ENCODE measurements around the gene SBK2. TPM values are rescaled to one million over a fixed set of nuclear protein-coding genes. Genes with fewer than 3 reads are reported as not detected.

The SBK2 gene
- total RNA-seq, 1 experiment from 2014 or later: 5.2 TPM

DNA sequence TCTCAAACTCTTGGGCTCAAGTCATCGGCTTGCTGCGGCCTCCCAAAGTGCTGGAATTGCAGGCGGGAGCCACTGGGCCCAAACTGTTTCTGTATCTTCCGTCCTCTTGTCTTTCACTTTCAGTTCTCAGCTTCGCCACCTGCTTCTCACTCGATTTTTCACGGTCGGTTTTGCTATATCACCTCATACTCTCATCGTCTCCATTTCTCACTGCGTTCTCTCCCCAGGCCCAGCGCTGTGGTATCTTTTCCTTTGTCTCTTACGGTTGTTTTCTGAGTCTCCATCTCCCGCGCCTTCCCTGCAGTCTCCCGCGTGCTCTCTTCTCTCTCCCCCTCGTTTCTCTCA lies 33.8 kb downstream of the SBK2 start:
- peaks cover 7% of the 10 kb centered on the region for H3K36me3 Mint-ChIP-seq
- ATAC-seq: no peak
- H3K27me3 Mint-ChIP-seq (ENCODE audit: low read depth): peaks cover 88% of the 10 kb centered on the region
- no peak for DNase-seq (ENCODE audit: low spot score)
- H3K9me3 Mint-ChIP-seq: peaks cover 19% of the 10 kb centered on the region
- ChIA-PET CTCF (interaction anchor here (0.7 to 2.9 kb wide), 20 partner anchors 15 to 362 kb away, joined by 3 to 96 read pairs (median 10); partner anchors contain the start of genes DNAAF3, FIZ1, ISOC2 and NAT14), POLR2A (no interaction called here)
- no peak overlapping the region for H3K4me3 Mint-ChIP-seq
- H3K27ac Mint-ChIP-seq: no peak overlapping the region
- no peaks in the 10 kb centered on the region for H3K4me1 Mint-ChIP-seq
- TF ChIP-seq, protein P1, sequence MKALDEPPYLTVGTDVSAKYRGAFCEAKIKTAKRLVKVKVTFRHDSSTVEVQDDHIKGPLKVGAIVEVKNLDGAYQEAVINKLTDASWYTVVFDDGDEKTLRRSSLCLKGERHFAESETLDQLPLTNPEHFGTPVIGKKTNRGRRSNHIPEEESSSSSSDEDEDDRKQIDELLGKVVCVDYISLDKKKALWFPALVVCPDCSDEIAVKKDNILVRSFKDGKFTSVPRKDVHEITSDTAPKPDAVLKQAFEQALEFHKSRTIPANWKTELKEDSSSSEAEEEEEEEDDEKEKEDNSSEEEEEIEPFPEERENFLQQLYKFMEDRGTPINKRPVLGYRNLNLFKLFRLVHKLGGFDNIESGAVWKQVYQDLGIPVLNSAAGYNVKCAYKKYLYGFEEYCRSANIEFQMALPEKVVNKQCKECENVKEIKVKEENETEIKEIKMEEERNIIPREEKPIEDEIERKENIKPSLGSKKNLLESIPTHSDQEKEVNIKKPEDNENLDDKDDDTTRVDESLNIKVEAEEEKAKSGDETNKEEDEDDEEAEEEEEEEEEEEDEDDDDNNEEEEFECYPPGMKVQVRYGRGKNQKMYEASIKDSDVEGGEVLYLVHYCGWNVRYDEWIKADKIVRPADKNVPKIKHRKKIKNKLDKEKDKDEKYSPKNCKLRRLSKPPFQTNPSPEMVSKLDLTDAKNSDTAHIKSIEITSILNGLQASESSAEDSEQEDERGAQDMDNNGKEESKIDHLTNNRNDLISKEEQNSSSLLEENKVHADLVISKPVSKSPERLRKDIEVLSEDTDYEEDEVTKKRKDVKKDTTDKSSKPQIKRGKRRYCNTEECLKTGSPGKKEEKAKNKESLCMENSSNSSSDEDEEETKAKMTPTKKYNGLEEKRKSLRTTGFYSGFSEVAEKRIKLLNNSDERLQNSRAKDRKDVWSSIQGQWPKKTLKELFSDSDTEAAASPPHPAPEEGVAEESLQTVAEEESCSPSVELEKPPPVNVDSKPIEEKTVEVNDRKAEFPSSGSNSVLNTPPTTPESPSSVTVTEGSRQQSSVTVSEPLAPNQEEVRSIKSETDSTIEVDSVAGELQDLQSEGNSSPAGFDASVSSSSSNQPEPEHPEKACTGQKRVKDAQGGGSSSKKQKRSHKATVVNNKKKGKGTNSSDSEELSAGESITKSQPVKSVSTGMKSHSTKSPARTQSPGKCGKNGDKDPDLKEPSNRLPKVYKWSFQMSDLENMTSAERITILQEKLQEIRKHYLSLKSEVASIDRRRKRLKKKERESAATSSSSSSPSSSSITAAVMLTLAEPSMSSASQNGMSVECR (CRISPR knock-in tag; IDR thresholded peaks at IDR 0.05; ENCODE audit: borderline replicate concordance): no peak
- TF ChIP-seq, protein P2, sequence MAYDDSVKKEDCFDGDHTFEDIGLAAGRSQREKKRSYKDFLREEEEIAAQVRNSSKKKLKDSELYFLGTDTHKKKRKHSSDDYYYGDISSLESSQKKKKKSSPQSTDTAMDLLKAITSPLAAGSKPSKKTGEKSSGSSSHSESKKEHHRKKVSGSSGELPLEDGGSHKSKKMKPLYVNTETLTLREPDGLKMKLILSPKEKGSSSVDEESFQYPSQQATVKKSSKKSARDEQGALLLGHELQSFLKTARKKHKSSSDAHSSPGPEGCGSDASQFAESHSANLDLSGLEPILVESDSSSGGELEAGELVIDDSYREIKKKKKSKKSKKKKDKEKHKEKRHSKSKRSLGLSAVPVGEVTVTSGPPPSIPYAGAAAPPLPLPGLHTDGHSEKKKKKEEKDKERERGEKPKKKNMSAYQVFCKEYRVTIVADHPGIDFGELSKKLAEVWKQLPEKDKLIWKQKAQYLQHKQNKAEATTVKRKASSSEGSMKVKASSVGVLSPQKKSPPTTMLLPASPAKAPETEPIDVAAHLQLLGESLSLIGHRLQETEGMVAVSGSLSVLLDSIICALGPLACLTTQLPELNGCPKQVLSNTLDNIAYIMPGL (CRISPR knock-in tag; IDR thresholded peaks at IDR 0.05): no peak
- TF ChIP-seq ZNF317 (CRISPR knock-in tag; IDR thresholded peaks at IDR 0.05; ENCODE audit: borderline replicate concordance, low read depth): no peak
- no peak for TF ChIP-seq KAT7 (CRISPR knock-in tag; IDR thresholded peaks at IDR 0.05; ENCODE audit: borderline replicate concordance)
- TF ChIP-seq, protein P3, sequence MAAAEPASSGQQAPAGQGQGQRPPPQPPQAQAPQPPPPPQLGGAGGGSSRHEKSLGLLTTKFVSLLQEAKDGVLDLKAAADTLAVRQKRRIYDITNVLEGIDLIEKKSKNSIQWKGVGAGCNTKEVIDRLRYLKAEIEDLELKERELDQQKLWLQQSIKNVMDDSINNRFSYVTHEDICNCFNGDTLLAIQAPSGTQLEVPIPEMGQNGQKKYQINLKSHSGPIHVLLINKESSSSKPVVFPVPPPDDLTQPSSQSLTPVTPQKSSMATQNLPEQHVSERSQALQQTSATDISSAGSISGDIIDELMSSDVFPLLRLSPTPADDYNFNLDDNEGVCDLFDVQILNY (CRISPR knock-in tag; IDR thresholded peaks at IDR 0.05): no peak
- TF ChIP-seq, protein P4, sequence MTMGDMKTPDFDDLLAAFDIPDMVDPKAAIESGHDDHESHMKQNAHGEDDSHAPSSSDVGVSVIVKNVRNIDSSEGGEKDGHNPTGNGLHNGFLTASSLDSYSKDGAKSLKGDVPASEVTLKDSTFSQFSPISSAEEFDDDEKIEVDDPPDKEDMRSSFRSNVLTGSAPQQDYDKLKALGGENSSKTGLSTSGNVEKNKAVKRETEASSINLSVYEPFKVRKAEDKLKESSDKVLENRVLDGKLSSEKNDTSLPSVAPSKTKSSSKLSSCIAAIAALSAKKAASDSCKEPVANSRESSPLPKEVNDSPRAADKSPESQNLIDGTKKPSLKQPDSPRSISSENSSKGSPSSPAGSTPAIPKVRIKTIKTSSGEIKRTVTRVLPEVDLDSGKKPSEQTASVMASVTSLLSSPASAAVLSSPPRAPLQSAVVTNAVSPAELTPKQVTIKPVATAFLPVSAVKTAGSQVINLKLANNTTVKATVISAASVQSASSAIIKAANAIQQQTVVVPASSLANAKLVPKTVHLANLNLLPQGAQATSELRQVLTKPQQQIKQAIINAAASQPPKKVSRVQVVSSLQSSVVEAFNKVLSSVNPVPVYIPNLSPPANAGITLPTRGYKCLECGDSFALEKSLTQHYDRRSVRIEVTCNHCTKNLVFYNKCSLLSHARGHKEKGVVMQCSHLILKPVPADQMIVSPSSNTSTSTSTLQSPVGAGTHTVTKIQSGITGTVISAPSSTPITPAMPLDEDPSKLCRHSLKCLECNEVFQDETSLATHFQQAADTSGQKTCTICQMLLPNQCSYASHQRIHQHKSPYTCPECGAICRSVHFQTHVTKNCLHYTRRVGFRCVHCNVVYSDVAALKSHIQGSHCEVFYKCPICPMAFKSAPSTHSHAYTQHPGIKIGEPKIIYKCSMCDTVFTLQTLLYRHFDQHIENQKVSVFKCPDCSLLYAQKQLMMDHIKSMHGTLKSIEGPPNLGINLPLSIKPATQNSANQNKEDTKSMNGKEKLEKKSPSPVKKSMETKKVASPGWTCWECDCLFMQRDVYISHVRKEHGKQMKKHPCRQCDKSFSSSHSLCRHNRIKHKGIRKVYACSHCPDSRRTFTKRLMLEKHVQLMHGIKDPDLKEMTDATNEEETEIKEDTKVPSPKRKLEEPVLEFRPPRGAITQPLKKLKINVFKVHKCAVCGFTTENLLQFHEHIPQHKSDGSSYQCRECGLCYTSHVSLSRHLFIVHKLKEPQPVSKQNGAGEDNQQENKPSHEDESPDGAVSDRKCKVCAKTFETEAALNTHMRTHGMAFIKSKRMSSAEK (CRISPR knock-in tag; IDR thresholded peaks at IDR 0.05; ENCODE audit: borderline replicate concordance): no peak
- TF ChIP-seq CREB1 (CRISPR knock-in tag; IDR thresholded peaks at IDR 0.05): no peak
- TF ChIP-seq, protein P5, sequence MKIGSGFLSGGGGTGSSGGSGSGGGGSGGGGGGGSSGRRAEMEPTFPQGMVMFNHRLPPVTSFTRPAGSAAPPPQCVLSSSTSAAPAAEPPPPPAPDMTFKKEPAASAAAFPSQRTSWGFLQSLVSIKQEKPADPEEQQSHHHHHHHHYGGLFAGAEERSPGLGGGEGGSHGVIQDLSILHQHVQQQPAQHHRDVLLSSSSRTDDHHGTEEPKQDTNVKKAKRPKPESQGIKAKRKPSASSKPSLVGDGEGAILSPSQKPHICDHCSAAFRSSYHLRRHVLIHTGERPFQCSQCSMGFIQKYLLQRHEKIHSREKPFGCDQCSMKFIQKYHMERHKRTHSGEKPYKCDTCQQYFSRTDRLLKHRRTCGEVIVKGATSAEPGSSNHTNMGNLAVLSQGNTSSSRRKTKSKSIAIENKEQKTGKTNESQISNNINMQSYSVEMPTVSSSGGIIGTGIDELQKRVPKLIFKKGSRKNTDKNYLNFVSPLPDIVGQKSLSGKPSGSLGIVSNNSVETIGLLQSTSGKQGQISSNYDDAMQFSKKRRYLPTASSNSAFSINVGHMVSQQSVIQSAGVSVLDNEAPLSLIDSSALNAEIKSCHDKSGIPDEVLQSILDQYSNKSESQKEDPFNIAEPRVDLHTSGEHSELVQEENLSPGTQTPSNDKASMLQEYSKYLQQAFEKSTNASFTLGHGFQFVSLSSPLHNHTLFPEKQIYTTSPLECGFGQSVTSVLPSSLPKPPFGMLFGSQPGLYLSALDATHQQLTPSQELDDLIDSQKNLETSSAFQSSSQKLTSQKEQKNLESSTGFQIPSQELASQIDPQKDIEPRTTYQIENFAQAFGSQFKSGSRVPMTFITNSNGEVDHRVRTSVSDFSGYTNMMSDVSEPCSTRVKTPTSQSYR (CRISPR knock-in tag; IDR thresholded peaks at IDR 0.05): no peak
- TF ChIP-seq NR2C2 (CRISPR knock-in tag; IDR thresholded peaks at IDR 0.05): no peak
- TF ChIP-seq IRF2 (CRISPR knock-in tag; IDR thresholded peaks at IDR 0.05; ENCODE audit: borderline replicate concordance, low read depth): no peak
- TF ChIP-seq, protein P6, sequence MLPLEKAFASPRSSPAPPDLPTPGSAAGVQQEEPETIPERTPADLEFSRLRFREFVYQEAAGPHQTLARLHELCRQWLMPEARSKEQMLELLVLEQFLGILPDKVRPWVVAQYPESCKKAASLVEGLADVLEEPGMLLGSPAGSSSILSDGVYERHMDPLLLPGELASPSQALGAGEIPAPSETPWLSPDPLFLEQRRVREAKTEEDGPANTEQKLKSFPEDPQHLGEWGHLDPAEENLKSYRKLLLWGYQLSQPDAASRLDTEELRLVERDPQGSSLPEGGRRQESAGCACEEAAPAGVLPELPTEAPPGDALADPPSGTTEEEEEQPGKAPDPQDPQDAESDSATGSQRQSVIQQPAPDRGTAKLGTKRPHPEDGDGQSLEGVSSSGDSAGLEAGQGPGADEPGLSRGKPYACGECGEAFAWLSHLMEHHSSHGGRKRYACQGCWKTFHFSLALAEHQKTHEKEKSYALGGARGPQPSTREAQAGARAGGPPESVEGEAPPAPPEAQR (CRISPR knock-in tag; IDR thresholded peaks at IDR 0.05): no peak
- TF ChIP-seq TP53 (CRISPR knock-in tag; IDR thresholded peaks at IDR 0.05): no peak
- TF ChIP-seq, protein P7, sequence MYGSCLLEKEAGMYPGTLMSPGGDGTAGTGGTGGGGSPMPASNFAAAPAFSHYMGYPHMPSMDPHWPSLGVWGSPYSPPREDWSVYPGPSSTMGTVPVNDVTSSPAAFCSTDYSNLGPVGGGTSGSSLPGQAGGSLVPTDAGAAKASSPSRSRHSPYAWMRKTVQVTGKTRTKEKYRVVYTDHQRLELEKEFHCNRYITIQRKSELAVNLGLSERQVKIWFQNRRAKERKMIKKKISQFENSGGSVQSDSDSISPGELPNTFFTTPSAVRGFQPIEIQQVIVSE (CRISPR knock-in tag; IDR thresholded peaks at IDR 0.05; ENCODE audit: borderline replicate concordance): no peak
